Measurements from ENCODE around the gene HIC1.

DNA sequence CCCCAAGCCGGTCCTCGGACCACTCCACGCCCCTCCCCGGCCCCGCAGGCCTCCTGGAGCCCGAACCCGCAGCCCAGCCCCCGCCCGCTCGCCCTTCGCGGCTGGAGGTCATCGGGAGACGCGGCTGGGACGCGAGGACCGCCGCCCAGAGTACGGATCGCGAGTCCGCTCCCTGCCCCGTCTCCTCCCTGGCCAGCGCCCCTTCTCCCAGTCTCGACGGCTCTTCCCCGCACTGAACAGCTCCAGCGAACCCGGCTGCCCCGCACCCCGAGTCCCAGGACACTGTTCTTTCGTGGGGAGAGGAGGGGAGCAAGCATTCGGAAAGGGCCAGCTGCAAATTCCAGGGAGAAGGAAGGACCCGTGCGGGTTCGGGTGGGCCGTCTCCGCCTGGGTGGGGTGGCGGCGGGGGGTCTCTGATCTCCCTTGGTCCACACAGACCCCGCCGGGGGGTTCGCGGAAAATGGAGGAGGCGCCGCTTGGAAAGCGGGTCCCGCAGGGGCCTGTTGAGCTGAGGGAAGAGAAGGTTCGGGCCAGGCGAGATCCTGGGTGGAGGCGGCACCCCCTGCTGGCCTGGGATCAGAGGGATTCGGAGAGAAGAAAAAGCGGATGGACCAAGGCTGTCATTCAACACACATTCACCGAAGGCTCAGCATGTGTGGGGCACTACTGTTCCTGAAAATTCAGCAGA, 29.1 kb upstream of the HIC1 start:
- TF ChIP-seq, protein P1, sequence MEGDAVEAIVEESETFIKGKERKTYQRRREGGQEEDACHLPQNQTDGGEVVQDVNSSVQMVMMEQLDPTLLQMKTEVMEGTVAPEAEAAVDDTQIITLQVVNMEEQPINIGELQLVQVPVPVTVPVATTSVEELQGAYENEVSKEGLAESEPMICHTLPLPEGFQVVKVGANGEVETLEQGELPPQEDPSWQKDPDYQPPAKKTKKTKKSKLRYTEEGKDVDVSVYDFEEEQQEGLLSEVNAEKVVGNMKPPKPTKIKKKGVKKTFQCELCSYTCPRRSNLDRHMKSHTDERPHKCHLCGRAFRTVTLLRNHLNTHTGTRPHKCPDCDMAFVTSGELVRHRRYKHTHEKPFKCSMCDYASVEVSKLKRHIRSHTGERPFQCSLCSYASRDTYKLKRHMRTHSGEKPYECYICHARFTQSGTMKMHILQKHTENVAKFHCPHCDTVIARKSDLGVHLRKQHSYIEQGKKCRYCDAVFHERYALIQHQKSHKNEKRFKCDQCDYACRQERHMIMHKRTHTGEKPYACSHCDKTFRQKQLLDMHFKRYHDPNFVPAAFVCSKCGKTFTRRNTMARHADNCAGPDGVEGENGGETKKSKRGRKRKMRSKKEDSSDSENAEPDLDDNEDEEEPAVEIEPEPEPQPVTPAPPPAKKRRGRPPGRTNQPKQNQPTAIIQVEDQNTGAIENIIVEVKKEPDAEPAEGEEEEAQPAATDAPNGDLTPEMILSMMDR (IDR thresholded peaks at IDR 0.05), result peak; percentile 55 to 74 (median 60)
- no peak for TF ChIP-seq POLR2A (IDR thresholded peaks at IDR 0.05)
- no peak for TF ChIP-seq EP300 (IDR thresholded peaks at IDR 0.05)
- no peak for TF ChIP-seq POLR2AphosphoS5 (IDR thresholded peaks at IDR 0.05)

Measured in sigmoid colon (tissue), 4 donors.